ENCODE measurements around the gene PLSCR3.
"Not testable (repeated sequence)": the region's sequence is repeated elsewhere in the genome, so short reads cannot be mapped to it uniquely, and the experiment has no call there.

The PLSCR3 gene

GRCh38 chr17:7380321-7380720, 14.0 kb downstream of the PLSCR3 start:
- DNase-seq (ENCODE audit: low read depth) = no peak

- no peak for DNase-seq (ENCODE audit: low read depth)
Observed at GRCh38 chr17:7379134-7379533, 15.2 kb downstream of the PLSCR3 start.

GRCh38 chr17:7374353-7374752, 20.0 kb downstream of the PLSCR3 start:
- no peak for DNase-seq (ENCODE audit: low read depth)

GRCh38 chr17:7370853-7371252, 23.5 kb downstream of the PLSCR3 start:
- no peak for DNase-seq (ENCODE audit: low read depth)

GRCh38 chr17:7369825-7370224, 24.5 kb downstream of the PLSCR3 start:
- DNase-seq (ENCODE audit: low read depth) = no peak

- not testable (repeated sequence) for DNase-seq (ENCODE audit: low read depth)
Observed at GRCh38 chr17:7368599-7368994, 25.7 kb downstream of the PLSCR3 start.

- DNase-seq (ENCODE audit: low read depth) = no peak
Observed at GRCh38 chr17:7367918-7368598, 26.3 kb downstream of the PLSCR3 start.

GRCh38 chr17:7367083-7367482, 27.2 kb downstream of the PLSCR3 start:
- no peak for DNase-seq (ENCODE audit: low read depth)

GRCh38 chr17:7365963-7366362, 28.4 kb downstream of the PLSCR3 start:
- DNase-seq (ENCODE audit: low read depth) = not testable (repeated sequence)

GRCh38 chr17:7363311-7363710, 31.0 kb downstream of the PLSCR3 start:
- no peak for DNase-seq (ENCODE audit: low read depth)

- no peak for DNase-seq (ENCODE audit: low read depth)
Observed at GRCh38 chr17:7361906-7362305, 32.4 kb downstream of the PLSCR3 start.

- DNase-seq (ENCODE audit: low read depth) = no peak
Observed at GRCh38 chr17:7357381-7357780, 36.9 kb downstream of the PLSCR3 start.

GRCh38 chr17:7356756-7357155, 37.6 kb downstream of the PLSCR3 start:
- DNase-seq (ENCODE audit: low read depth) = no peak

GRCh38 chr17:7356072-7356549, 38.2 kb downstream of the PLSCR3 start:
- peak; percentile 83 for DNase-seq (ENCODE audit: low read depth)

GRCh38 chr17:7355573-7355972, 38.8 kb downstream of the PLSCR3 start:
- DNase-seq (ENCODE audit: low read depth) = no peak

GRCh38 chr17:7355053-7355452, 39.3 kb downstream of the PLSCR3 start, which contains the start of gene TMEM95:
TMEM95 (plus strand) TSS chr17:7355156; CDS start chr17:7355205, 49 bp downstream.
- DNase-seq (ENCODE audit: low read depth) = no peak

GRCh38 chr17:7354262-7354843, 40.0 kb downstream of the PLSCR3 start:
- DNase-seq (ENCODE audit: low read depth) = no peak

GRCh38 chr17:7352910-7353635, 41.3 kb downstream of the PLSCR3 start:
- no peak for DNase-seq (ENCODE audit: low read depth)

GRCh38 chr17:7352503-7352889, 41.8 kb downstream of the PLSCR3 start:
- no peak for DNase-seq (ENCODE audit: low read depth)

GRCh38 chr17:7351665-7352502, 42.4 kb downstream of the PLSCR3 start, which contains the start of gene KCTD11:
KCTD11 (plus strand) TSS chr17:7352162.
- DNase-seq (ENCODE audit: low read depth) = peak; percentile 61

GRCh38 chr17:7348478-7349242, 45.7 kb downstream of the PLSCR3 start:
- no peak for DNase-seq (ENCODE audit: low read depth)

Measured in activated T-cell treated with anti-CD3 and anti-CD28 coated beads for 1 hour (primary cell).